SU-DHL-6 (cell line): Measurements from ENCODE around the gene TRPM3.

ENCODE experiments used
- H2AFZ ChIP-seq: fragments of 200-600 bp; sonication (generic); 2 replicates; pipeline ENCODE4 v1.6.1; 2014; ENCODE audit warnings: low read depth, mild to moderate bottlenecking, moderate library complexity, mixed read lengths, antibody characterized with exemption, low read length; ENCODE audit not compliant: severe bottlenecking
- H3F3A ChIP-seq: fragments of 200-600 bp; shearing (Covaris generic); 2 replicates; pipeline ENCODE4 v1.6.0; 2016; ENCODE audit warnings: antibody characterized with exemption, mild to moderate bottlenecking; ENCODE audit not compliant: insufficient read depth
- H3K27ac ChIP-seq: fragments of 200-600 bp; sonication (generic); 2 replicates; pipeline ENCODE4 v1.5.1; 2016; ENCODE audit warnings: low read depth, mild to moderate bottlenecking, low read length, moderate library complexity, mixed read lengths
- H3K27me3 ChIP-seq: fragments of 200-600 bp; sonication (generic), shearing (Covaris generic); 2 replicates; pipeline ENCODE4 v1.6.0; 2014; ENCODE audit warnings: mild to moderate bottlenecking, low read length
- H3K36me3 ChIP-seq: fragments of 200-600 bp; sonication (generic); 2 replicates; pipeline ENCODE4 v1.6.1; 2014; ENCODE audit warnings: mild to moderate bottlenecking, low read length, mixed read lengths
- H3K4me2 ChIP-seq: fragments of 300-600, 200-600 bp; shearing (Covaris generic), sonication (generic); 2 replicates; pipeline ENCODE4 v1.6.0; 2014; ENCODE audit warnings: low read length, low read depth, mild to moderate bottlenecking; ENCODE audit not compliant: poor library complexity, severe bottlenecking
- H3K4me3 ChIP-seq: fragments of 200-600 bp; sonication (generic); 2 replicates; pipeline ENCODE4 v1.5.1; 2014; ENCODE audit warnings: antibody characterized with exemption, low read length, mild to moderate bottlenecking, mixed read lengths; ENCODE audit not compliant: insufficient read depth, poor library complexity, severe bottlenecking
- H3K79me2 ChIP-seq: fragments of 200-600 bp; sonication (generic); 2 replicates; pipeline ENCODE4 v1.6.1; 2014; ENCODE audit warnings: mild to moderate bottlenecking, low read length, moderate library complexity; ENCODE audit not compliant: insufficient read depth
- H3K9ac ChIP-seq: fragments of 200-600 bp; sonication (generic); 2 replicates; pipeline ENCODE4 v1.7.0; 2014; ENCODE audit warnings: mild to moderate bottlenecking, low read length
- H3K9me2 ChIP-seq: fragments of 200-600 bp; sonication (generic); replicated peaks from 2 replicates; pipeline ENCODE4 v1.6.1; 2014; ENCODE audit warnings: low read length; ENCODE audit not compliant: insufficient read depth
- H3K9me3 ChIP-seq: fragments of 200-600 bp; sonication (generic); 2 replicates; pipeline ENCODE4 v1.6.1; 2014; ENCODE audit warnings: low read length, mixed read lengths; ENCODE audit not compliant: insufficient read depth
- H4K20me1 ChIP-seq: fragments of 200-600 bp; sonication (generic); 2 replicates; pipeline ENCODE4 v1.6.1; 2014; ENCODE audit warnings: low read depth, mild to moderate bottlenecking, antibody characterized with exemption, low read length, moderate library complexity, mixed read lengths
- CTCF ChIP-seq: fragments of 200-600 bp; sonication (generic); IDR thresholded peaks from one replicate; pipeline ENCODE4 v1.5.1; 2017; ENCODE audit warnings: antibody characterized with exemption, mild to moderate bottlenecking, low read length, moderate library complexity; ENCODE audit not compliant: insufficient read depth, poor library complexity, severe bottlenecking
- EZH2phosphoT487 ChIP-seq: fragments of 200-600 bp; sonication (generic), shearing (Covaris generic); conservative IDR thresholded peaks from 2 replicates; pipeline ENCODE4 v1.6.1; 2018; ENCODE audit warnings: mild to moderate bottlenecking, antibody characterized with exemption, low read length, moderate library complexity, mixed read lengths

The TRPM3 gene

GRCh38 chr9:70835323-70835722 is 286.1 kb downstream of the TRPM3 start:
- TF ChIP-seq CTCF (no peak), EZH2phosphoT487 (no peak)
- no peaks in the 10 kb centered on the region for H3K9me3 ChIP-seq
- no peak overlapping the region for H3K4me3 ChIP-seq
- H3K27me3 ChIP-seq = no peaks in the 10 kb centered on the region
- H2AFZ ChIP-seq = no peak overlapping the region
- no peaks in the 10 kb centered on the region for H3F3A ChIP-seq
- H3K9ac ChIP-seq = no peak overlapping the region
- H3K79me2 ChIP-seq = no peaks in the 10 kb centered on the region
- no peak overlapping the region for H3K27ac ChIP-seq
- H3K4me2 ChIP-seq = no peak overlapping the region
- H4K20me1 ChIP-seq = no peaks in the 10 kb centered on the region
- H3K36me3 ChIP-seq = no peaks in the 10 kb centered on the region
- H3K9me2 ChIP-seq = no peaks in the 10 kb centered on the region

DNA sequence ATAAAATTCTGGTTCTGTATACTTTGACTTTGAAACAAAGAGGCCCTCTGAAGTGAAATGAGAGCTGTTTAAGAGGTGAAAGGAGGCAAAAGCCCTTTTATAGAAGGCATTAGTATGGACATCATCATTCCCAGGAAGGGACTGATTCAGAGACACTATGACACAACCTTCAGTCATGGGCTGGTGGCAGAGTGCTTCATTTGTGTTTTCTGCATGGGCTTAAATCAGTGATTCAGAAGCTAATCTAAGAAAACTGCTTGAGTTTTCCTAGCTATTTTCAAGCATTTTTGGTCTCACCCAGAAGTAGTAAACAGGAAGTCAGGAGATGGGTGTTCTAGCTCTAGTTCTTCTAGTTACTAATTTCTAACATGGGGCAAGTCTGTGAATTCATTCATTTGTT is 288.9 kb downstream of the TRPM3 start:
- H3K4me2 ChIP-seq = no peak overlapping the region
- no peak overlapping the region for H3K4me3 ChIP-seq
- H3K27me3 ChIP-seq = no peaks in the 10 kb centered on the region
- no peak overlapping the region for H3K27ac ChIP-seq
- H3K79me2 ChIP-seq = no peaks in the 10 kb centered on the region
- H2AFZ ChIP-seq = no peak overlapping the region
- no peaks in the 10 kb centered on the region for H3K9me2 ChIP-seq
- H3K9me3 ChIP-seq = no peaks in the 10 kb centered on the region
- no peaks in the 10 kb centered on the region for H3K36me3 ChIP-seq
- no peaks in the 10 kb centered on the region for H4K20me1 ChIP-seq
- no peak overlapping the region for H3K9ac ChIP-seq
- no peaks in the 10 kb centered on the region for H3F3A ChIP-seq
- no peak for TF ChIP-seq EZH2phosphoT487
- TF ChIP-seq CTCF = no peak

DNA sequence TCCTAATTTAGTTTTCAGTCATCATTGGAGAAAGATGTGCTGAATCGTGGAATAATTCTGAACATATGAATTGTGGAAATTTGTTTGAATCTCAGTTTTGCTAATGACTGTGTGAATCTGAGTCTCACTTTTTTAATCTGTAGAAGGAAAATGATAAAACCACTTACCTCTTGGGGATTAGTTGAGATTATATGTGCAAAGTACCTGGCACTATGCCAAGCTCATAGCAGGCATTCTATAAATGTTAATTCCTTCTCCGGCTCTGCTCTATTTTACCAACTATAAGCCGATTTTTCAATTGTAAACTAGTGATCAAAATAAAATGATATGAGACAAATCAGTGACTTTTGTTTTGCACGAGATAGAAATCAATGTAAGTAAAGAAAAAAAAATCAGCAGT is 290.8 kb downstream of the TRPM3 start:
- no peak overlapping the region for H2AFZ ChIP-seq
- H3F3A ChIP-seq = no peaks in the 10 kb centered on the region
- no peaks in the 10 kb centered on the region for H3K79me2 ChIP-seq
- H3K36me3 ChIP-seq = no peaks in the 10 kb centered on the region
- H3K9me2 ChIP-seq = no peaks in the 10 kb centered on the region
- no peak overlapping the region for H3K27ac ChIP-seq
- no peak for TF ChIP-seq EZH2phosphoT487
- no peak for TF ChIP-seq CTCF
- H4K20me1 ChIP-seq = no peaks in the 10 kb centered on the region
- H3K4me3 ChIP-seq = no peak overlapping the region
- H3K9me3 ChIP-seq = no peaks in the 10 kb centered on the region
- no peaks in the 10 kb centered on the region for H3K27me3 ChIP-seq
- H3K9ac ChIP-seq = no peak overlapping the region
- no peak overlapping the region for H3K4me2 ChIP-seq
